Measurements from ENCODE around the gene MT1A.

The MT1A gene

DNA sequence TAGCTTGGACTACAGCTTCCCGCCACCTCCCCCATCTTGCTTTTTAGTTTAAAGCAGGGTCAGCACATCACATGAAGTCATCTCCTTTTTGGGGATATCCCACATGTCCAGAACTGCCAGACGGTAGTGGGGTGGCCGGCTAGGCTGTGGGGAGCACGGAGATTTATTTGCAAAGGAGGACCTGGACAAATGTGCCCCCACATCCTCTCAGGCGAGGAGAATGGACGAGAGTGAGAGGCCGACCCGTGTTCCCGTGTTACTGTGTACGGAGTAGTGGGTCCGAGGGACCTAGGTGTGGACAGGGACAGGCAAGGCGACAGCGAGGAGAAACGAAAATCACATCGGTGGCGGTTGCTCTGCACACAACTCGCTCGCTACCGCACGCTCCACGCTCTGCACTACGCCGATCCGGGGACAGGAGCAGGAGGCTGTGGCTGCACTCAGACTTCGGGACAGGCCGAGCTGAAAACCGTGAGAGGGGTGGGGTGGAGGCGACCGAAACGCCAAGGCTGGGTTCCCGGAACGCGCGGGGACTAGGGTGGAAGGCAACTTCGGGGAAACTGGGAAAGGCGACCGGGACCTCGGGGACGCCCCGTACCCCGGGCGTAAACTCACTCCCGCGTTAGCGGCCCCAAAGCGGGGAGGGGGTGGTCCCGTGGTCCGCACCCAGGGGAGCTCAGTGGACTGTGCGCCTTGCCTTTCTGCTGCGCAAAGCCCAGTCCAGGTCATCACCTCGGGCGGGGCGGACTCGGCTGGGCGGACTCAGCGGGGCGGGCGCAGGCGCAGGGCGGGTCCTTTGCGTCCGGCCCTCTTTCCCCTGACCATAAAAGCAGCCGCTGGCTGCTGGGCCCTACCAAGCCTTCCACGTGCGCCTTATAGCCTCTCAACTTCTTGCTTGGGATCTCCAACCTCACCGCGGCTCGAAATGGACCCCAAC is at the start of gene MT1A:
MT1A (plus strand) TSS at position 853 of the 937 bp plus-strand sequence; CDS start at position 926, 73 bp downstream.
- H3K4me2 ChIP-seq: no peak within 1 kb of the TSS
- H3K27ac ChIP-seq: no peak within 1 kb of the TSS
- H3K27me3 ChIP-seq: peaks cover 100% of the 10 kb centered on the region
- no peaks in the 10 kb centered on the region for H3K4me1 ChIP-seq
- no peaks in the 10 kb centered on the region for H3K36me3 ChIP-seq
- TF ChIP-seq Cebpa-rat (IDR thresholded peaks at IDR 0.05): no peak
- H4K20me1 ChIP-seq: peaks cover 62% of the 10 kb centered on the region
- H3K9ac ChIP-seq: no peak within 1 kb of the TSS
- no peak within 1 kb of the TSS for H3K4me3 ChIP-seq
- peaks cover 30% of the 10 kb centered on the region for H3K9me3 ChIP-seq

DNA sequence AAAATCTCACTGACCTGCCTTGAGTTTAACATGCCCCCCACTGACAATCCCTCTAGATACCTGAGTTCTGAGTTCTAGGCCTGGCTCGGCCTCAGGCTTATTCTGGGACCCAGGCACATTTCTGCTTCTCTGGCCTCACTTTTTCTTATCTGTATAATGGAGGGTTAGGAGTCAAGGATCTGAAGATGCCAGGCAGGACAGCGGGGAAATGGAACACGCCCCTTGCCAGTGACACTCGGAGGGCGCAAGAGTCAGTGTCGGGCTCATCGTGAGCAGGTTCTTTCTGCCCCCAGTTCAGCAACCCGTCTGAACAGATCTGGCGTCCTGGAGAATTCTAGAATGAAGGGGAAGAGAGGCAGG is 49.7 kb upstream of the MT1A start:
- TF ChIP-seq Cebpa-rat (IDR thresholded peaks at IDR 0.05): no peak
- no peaks in the 10 kb centered on the region for H4K20me1 ChIP-seq
- no peak overlapping the region for H3K27ac ChIP-seq
- no peak overlapping the region for H3K4me3 ChIP-seq
- H3K4me1 ChIP-seq: no peaks in the 10 kb centered on the region; the same call in 1 of the 2 replicates
- peaks cover 26% of the 10 kb centered on the region for H3K27me3 ChIP-seq
- no peak overlapping the region for H3K9ac ChIP-seq
- no peak overlapping the region for H3K4me2 ChIP-seq
- no peaks in the 10 kb centered on the region for H3K9me3 ChIP-seq
- no peaks in the 10 kb centered on the region for H3K36me3 ChIP-seq

DNA sequence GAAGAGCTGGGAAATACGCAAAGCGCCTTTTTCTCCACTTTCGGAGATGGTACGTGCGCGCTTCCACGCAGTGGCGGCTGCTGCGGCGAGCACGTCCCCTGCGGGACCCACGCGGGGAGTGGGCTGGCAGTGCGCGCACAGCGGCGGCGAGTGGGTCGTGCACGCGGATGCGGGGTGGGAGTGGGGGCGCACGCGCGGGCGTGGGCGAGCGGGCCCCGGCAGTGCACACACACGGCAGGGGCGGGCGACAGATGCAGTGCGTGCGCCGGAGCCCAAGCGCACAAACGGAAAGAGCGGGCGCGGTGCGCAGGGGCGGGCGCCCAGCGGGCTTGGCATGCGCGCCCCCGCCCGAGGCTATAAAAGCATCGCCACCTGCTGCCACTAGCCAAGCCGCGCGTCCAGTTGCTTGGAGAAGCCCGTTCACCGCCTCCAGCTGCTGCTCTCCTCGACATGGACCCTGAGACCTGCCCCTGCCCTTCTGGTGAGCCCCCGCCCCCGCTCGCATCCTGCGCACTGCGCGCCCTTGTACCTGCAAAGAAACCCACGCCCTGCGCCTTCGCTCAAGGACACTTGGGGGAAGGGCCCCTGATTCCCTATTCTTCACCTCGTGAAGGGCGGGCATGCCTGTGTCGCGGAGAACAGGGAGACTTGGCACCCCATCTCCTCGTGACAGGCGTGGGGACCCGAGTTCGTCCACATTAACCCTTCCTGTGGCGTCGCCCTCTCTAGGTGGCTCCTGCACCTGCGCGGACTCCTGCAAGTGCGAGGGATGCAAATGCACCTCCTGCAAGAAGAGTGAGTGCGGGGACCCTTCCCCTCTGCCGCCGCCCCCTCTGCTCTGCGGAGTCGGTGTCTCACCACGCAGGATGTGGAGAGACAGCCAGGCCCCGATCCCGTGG is 49.1 kb upstream of the MT1A start, which contains the start of gene MT3:
MT3 (plus strand) TSS at position 388 of the 899 bp plus-strand sequence; CDS start at position 451, 63 bp downstream.
- Histone ChIP-seq H3K36me3 (no peaks in the 10 kb centered on the region), H3K27me3 (peaks cover 26% of the 10 kb centered on the region), H3K4me3 (no peak within 1 kb of the TSS), H3K9ac (no peak within 1 kb of the TSS), H3K27ac (no peak within 1 kb of the TSS), H3K4me1 (no peaks in the 10 kb centered on the region; the same call in 1 of the 2 replicates), H3K9me3 (no peaks in the 10 kb centered on the region), H4K20me1 (no peaks in the 10 kb centered on the region), H3K4me2 (no peak within 1 kb of the TSS)
- TF ChIP-seq Cebpa-rat (IDR thresholded peaks at IDR 0.05): no peak

DNA sequence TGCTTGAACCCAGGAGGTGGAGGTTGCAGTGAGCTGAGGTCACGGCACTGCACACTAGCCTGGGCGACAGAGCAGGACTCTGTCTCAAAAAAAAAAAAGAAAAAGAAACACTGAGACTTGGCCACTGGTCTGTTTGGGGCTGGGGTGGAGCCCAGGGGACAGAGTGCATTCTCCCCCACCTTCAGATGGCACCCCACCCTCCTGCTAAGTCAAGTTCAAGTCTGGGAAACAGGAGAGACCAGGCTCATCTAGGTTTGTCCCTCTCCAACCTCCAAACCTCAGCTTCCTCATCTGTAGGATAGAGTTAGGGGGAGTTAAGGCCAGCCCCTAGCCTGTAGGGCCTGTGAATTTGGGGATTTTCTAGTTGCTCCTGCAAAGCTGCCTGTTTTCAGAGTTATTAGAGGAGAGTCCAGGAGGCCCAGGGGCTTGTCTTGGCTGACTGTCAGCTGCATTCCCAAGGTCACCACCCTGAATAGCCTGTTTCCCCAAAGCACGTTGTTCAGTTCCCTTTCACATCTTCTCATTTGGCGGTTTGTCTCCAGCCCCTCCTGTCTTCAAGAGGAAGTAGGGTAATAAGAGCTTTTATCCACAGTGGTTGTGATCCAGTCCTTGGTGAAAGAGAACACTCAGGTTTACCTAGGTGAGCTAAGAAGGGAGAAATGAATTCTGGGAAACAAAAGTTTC is 46.9 kb upstream of the MT1A start:
- H3K27me3 ChIP-seq: peaks cover 26% of the 10 kb centered on the region
- H3K4me3 ChIP-seq: no peak overlapping the region
- no peak overlapping the region for H3K27ac ChIP-seq
- no peaks in the 10 kb centered on the region for H4K20me1 ChIP-seq
- H3K9me3 ChIP-seq: no peaks in the 10 kb centered on the region
- no peak overlapping the region for H3K9ac ChIP-seq
- no peak for TF ChIP-seq Cebpa-rat (IDR thresholded peaks at IDR 0.05)
- no peaks in the 10 kb centered on the region; the same call in 1 of the 2 replicates for H3K4me1 ChIP-seq
- no peak overlapping the region for H3K4me2 ChIP-seq
- H3K36me3 ChIP-seq: no peaks in the 10 kb centered on the region

DNA sequence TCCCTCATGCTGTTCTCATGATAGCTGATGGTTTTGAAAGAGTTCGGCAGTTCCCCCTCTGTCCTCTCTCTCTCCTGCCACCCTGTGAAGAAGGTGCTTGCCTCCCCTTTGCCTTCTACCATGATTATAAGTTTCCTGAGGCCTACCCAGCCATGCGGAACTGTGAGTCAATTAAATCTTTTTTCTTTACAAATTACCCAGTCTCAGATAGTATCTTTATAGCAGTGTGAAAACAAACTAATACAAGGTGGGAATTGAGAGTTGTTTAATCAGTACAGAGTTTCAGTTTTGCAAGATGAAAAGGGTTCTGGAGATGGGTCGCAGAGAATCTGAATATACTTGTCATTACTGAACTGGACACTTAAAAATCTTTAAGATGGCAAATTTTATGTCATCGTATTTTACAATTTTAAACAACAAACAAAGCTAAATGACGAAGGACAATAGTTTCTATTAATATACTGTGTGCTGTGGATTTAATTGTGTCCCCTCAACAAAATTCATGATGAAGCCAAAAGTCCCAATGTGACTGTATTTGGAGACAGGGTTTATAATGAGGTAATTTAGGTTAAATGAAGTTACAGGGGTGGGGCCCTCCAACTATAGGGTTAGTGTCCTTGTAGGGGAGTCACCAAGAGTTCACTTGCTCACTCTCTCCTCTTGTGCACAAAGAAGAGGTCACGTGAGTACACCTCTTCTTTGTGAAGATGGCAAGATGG is 44.7 kb upstream of the MT1A start:
- TF ChIP-seq Cebpa-rat (IDR thresholded peaks at IDR 0.05): no peak
- Histone ChIP-seq H3K4me2 (no peak overlapping the region), H3K9me3 (no peaks in the 10 kb centered on the region), H3K4me1 (no peaks in the 10 kb centered on the region; the same call in 1 of the 2 replicates), H3K27ac (no peak overlapping the region), H3K9ac (no peak overlapping the region), H3K36me3 (no peaks in the 10 kb centered on the region), H3K4me3 (no peak overlapping the region), H3K27me3 (peaks cover 18% of the 10 kb centered on the region), H4K20me1 (no peaks in the 10 kb centered on the region)

DNA sequence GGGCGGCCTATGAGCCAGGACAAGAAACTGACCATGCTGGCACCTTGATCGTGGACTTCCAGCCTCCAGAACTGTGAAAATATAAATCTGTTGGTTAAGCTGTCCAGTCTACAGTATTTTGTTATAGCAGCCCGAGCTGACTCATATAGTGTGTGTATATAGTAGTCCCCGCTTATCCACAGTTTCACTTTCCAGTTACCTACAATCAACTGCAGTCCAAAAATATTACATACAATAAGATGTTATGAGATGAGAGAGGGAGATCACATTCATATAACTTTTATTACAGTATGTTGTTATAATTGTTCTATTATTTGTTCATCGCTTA is 44.2 kb upstream of the MT1A start:
- H3K9ac ChIP-seq: no peak overlapping the region

DNA sequence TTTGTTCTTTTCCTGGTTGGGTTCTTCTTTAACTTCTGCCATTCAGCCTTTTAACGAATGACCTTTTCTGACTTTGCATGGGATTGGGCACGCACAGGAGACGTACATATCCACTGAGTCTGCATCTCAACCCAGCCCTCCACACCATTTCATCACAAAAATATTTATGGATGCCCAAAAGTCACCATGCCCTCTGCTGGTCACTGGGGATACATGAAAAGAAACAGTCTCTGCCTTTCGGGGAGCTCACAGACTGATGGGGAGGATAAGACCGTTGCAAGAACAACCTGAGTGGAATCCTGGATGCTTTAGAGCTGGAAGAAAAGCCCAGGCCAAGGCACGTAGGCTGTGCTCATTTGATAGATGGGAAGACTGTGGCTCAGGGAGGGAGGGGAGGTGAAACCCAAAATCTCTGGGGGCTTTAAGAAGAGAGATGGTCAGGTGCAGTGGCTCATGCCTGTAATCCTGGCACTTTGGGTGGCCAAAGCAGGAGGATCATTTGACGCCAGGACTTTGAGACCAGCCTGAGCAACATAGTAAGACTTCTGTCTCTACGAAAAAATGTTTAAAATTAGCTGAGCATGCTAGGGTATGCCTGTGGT is 38.0 kb upstream of the MT1A start:
- H3K36me3 ChIP-seq: no peaks in the 10 kb centered on the region
- no peaks in the 10 kb centered on the region for H4K20me1 ChIP-seq
- no peak overlapping the region for H3K4me3 ChIP-seq
- no peak for TF ChIP-seq Cebpa-rat (IDR thresholded peaks at IDR 0.05)
- no peaks in the 10 kb centered on the region for H3K27me3 ChIP-seq
- no peaks in the 10 kb centered on the region for H3K4me1 ChIP-seq
- no peak overlapping the region for H3K27ac ChIP-seq
- no peaks in the 10 kb centered on the region for H3K9me3 ChIP-seq
- H3K9ac ChIP-seq: no peak overlapping the region
- no peak overlapping the region for H3K4me2 ChIP-seq

More for the DNA sequence above, 44.2 kb upstream of the MT1A start:
- Histone ChIP-seq H3K4me3 (no peak overlapping the region), H3K9me3 (no peaks in the 10 kb centered on the region), H3K27ac (no peak overlapping the region), H4K20me1 (no peaks in the 10 kb centered on the region), H3K4me2 (no peak overlapping the region), H3K36me3 (no peaks in the 10 kb centered on the region), H3K27me3 (peaks cover 13% of the 10 kb centered on the region), H3K4me1 (no peaks in the 10 kb centered on the region; the same call in 1 of the 2 replicates)
- TF ChIP-seq Cebpa-rat (IDR thresholded peaks at IDR 0.05): no peak

DNA sequence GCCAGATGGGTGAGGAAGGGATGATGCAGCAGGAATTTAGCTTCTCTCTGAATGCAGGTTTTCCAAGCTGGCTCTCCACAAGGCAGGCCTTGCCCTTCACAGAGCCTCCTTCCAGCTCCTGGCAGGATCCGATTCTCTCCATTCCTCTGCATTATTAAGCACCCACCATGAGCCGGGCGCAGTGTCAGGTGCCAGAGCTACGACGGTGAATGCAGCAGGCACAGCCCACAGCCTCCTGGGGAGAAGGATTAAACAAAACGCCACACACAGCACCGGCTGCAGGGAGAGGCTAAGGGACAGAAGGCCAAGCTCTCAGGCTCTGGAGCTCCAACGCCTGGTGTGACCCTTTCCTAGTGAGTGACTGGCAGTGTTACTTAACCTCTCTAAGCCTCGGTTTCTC is 37.1 kb upstream of the MT1A start:
- Histone ChIP-seq H3K4me3 (no peak overlapping the region), H3K36me3 (no peaks in the 10 kb centered on the region), H3K9me3 (no peaks in the 10 kb centered on the region), H3K4me2 (no peak overlapping the region), H3K9ac (no peak overlapping the region), H3K27me3 (no peaks in the 10 kb centered on the region), H3K4me1 (no peaks in the 10 kb centered on the region), H3K27ac (no peak overlapping the region), H4K20me1 (no peaks in the 10 kb centered on the region)
- TF ChIP-seq Cebpa-rat (IDR thresholded peaks at IDR 0.05): no peak

Measured in BLaER1 (cell line).